Measurements from ENCODE around the gene KRTAP17-1. TPM values are rescaled to one million over a fixed set of nuclear protein-coding genes. Genes with fewer than 3 reads are reported as not detected.

Gene KRTAP17-1
- total RNA-seq, 120 experiments from 2014 or later, result not detected

Other genes starting within 250 kb of the KRTAP17-1 start
- not detected for gene KRTAP2-4, start 249.8 kb downstream of the KRTAP17-1 start, total RNA-seq
- gene KRTAP4-7, start 231.6 kb downstream of the KRTAP17-1 start, total RNA-seq, result not detected
- gene KRTAP4-8, start 217.6 kb downstream of the KRTAP17-1 start, total RNA-seq, result not detected
- not detected for gene KRTAP4-16, start 213.5 kb downstream of the KRTAP17-1 start, total RNA-seq
- gene KRTAP4-9, start 210.3 kb downstream of the KRTAP17-1 start, total RNA-seq, result not detected
- not detected for gene KRTAP4-11, start 197.3 kb downstream of the KRTAP17-1 start, total RNA-seq
- not detected for gene KRTAP4-12, start 191.5 kb downstream of the KRTAP17-1 start, total RNA-seq
- gene KRTAP4-6, start 175.2 kb downstream of the KRTAP17-1 start, total RNA-seq, result not detected
- gene KRTAP4-5, start 165.9 kb downstream of the KRTAP17-1 start, total RNA-seq, result not detected
- gene KRTAP4-4, start 155.0 kb downstream of the KRTAP17-1 start, total RNA-seq, result not detected
- gene KRTAP4-3, start 147.5 kb downstream of the KRTAP17-1 start, total RNA-seq, result not detected
- gene KRTAP4-2, start 137.5 kb downstream of the KRTAP17-1 start, total RNA-seq, result not detected
- not detected for gene KRTAP4-1, start 130.8 kb downstream of the KRTAP17-1 start, total RNA-seq
- not detected for gene KRTAP9-1, start 125.8 kb downstream of the KRTAP17-1 start, total RNA-seq
- not detected for gene KRTAP9-2, start 89.1 kb downstream of the KRTAP17-1 start, total RNA-seq
- not detected for gene KRTAP9-3, start 83.3 kb downstream of the KRTAP17-1 start, total RNA-seq
- gene KRTAP9-8, start 77.7 kb downstream of the KRTAP17-1 start, total RNA-seq, result not detected
- not detected for gene KRTAP9-4, start 66.0 kb downstream of the KRTAP17-1 start, total RNA-seq
- not detected for gene KRTAP9-9, start 60.3 kb downstream of the KRTAP17-1 start, total RNA-seq
- not detected for gene KRTAP9-6, start 50.3 kb downstream of the KRTAP17-1 start, total RNA-seq
- not detected for gene KRTAP9-7, start 40.0 kb downstream of the KRTAP17-1 start, total RNA-seq
- gene KRTAP29-1, start 12.9 kb downstream of the KRTAP17-1 start, total RNA-seq, result not detected
- not detected for gene KRTAP16-1, start 6.4 kb downstream of the KRTAP17-1 start, total RNA-seq
- gene KRT33A, start 35.1 kb upstream of the KRTAP17-1 start, total RNA-seq, result not detected
- 1 to 10 TPM in 1 of 120 experiments, under 1 TPM in 15, not detected in 104; 0.24 to 1.5 (median 0.31) TPM for gene KRT33B, start 54.1 kb upstream of the KRTAP17-1 start, total RNA-seq
- under 1 TPM in 1 of 120 experiments, not detected in 119; 0.29 TPM for gene KRT34, start 66.6 kb upstream of the KRTAP17-1 start, total RNA-seq
- gene KRT31, start 81.9 kb upstream of the KRTAP17-1 start, total RNA-seq, result 1 to 10 TPM in 80 of 120 experiments, under 1 TPM in 31, not detected in 9; 0.35 to 3.7 (median 1.3) TPM
- gene KRT37, start 108.9 kb upstream of the KRTAP17-1 start, total RNA-seq, result not detected
- gene KRT38, start 125.3 kb upstream of the KRTAP17-1 start, total RNA-seq, result not detected
- gene KRT32, start 151.7 kb upstream of the KRTAP17-1 start, total RNA-seq, result not detected
- not detected for gene KRT35, start 165.4 kb upstream of the KRTAP17-1 start, total RNA-seq
- gene KRT36, start 174.2 kb upstream of the KRTAP17-1 start, total RNA-seq, result not detected
- 1 to 10 TPM in 2 of 120 experiments, under 1 TPM in 1, not detected in 117; 0.70 to 1.8 (median 1.2) TPM for gene KRT13, start 189.9 kb upstream of the KRTAP17-1 start, total RNA-seq
- 1 to 10 TPM in 4 of 120 experiments, under 1 TPM in 10, not detected in 106; 0.09 to 1.3 (median 0.78) TPM for gene KRT15, start 203.2 kb upstream of the KRTAP17-1 start, total RNA-seq
- 10 to 100 TPM in 1 of 120 experiments, 1 to 10 TPM in 78, under 1 TPM in 26, not detected in 15; 0.34 to 13.9 (median 1.5) TPM for gene KRT19, start 212.6 kb upstream of the KRTAP17-1 start, total RNA-seq

All from dorsolateral prefrontal cortex (tissue), 118 donors.